Measurements from ENCODE around the gene DLGAP1.

- TF ChIP-seq CTCF (IDR thresholded peaks at IDR 0.05), result no peak
- TF ChIP-seq POLR2A (IDR thresholded peaks at IDR 0.05), result no peak
Measured at GRCh38 chr18:3460823-3461398, 994.2 kb downstream of the DLGAP1 start.

Data from testis (tissue), 2 donors.